GDM1 (cell line): Measurements from ENCODE around the gene RNF4.

Experiments
- DNase-seq: peaks from one replicate; lab custom pipeline; 2025; lab: John Stamatoyannopoulos, UW

RNF4 gene

DNA sequence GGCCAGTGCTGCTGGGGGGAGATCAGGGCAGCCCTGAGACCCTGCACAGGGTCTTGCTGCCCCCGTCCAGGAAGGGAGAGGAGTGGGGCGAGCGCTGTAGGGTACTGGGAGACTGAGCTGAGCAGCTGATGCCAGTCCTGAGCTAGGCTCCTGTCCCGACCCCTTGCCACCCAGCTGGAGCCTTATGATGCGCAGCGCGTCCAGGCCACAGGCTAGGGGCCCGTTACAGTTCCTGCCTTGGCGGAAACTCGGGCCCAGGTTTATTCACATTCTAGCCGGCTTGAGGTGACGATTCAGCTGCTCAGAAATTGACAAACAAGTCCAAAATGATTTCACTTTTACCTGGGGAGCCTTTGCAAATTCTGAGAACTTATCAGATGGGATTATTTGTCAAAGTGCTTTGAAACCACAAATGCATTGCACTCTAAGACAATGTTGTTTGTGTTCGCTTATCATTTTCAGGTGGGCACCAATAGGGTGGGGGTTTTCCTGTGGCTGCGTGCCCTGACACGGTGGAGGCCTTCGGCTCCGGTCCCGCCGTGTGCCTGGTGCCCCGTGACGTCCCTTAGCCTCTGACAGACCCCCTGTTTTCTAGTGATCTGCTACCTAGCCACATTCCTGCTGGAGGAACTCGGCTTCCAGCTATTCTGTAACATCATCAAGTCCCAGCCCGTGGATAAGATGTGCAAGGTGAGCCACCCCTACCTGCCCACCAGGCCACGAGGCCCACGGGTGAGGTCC is 31.3 kb upstream of the RNF4 start:
- no peak for DNase-seq

DNA sequence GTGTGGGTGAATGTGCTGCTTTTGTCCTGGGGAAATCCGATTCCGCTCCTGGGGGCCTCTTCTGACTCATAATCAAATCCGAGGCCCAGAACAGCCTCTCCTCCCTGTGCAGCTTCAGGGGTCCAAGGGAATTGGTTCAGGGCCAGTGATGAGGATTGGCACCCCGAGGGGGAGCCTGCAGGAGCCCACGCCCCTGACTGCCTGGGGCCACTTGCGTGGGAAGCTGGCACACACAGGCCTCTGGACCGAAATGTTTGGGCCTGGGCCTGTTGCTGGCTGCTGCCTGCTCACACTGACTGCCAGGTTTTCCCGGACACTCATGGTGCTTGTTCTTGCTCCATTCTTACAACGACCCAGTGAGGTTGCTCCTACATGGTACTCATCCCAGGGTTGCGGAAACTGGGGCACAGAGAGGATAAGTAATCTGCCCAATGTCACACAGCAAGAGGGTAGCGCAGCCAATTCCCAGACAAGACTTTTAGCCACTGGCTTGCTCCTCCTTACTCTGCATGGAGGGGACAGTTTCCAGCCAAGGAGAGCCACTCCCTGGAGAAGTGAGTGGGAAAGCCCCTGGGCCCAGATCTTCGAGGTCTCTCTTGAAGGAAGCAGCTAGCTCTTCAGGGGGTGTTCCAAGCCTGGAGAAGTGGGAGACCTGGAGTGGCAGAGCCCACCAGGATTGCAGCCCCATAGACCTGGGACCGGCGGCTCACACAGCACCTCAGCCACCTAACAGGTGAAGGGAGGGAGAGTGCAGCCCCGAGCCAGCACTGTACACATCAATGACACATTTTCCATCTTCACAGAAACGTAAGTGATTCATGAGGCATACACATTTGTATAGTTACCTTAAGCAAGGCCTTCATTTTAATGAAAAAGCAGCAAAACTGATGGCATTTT is 29.8 kb upstream of the RNF4 start:
- no peak for DNase-seq

DNA sequence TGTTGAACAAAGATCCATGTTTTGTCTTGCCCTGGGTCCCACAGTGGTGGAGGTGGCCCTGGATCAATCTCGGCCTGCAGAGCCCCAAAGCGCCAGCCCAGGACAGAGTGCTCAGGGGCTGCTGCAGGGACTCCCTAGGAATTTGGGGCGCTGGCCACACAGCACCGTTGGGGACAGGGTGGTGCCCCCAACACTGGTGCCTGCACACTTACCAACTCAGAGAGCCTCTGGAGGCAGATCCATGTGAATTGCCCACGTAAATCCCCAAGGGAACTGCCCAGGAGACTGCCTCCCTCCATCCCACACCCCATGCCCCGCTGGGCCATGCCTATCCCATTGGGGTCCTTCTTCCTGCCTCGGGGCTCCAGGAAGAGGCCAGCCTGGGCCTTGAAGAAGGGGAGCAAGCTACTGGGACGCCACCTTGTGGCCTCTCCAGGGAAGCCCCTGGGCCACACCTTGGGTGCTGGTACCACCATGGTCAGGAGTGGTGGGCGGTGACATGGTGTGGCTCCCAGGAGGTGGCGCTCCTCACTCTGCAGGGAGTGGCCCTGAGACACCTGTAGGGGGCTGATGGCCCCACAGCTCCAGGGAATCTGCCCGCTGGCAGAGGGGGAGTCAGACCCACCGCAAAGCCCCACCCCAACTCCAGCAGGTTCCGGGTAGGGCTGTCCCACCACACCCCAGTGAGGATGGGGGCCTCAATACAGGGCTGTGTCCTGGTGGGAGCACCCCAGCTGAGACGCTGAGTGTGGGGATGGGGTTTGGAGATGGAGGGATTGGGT is 27.3 kb upstream of the RNF4 start:
- DNase-seq = peak; percentile 75

DNA sequence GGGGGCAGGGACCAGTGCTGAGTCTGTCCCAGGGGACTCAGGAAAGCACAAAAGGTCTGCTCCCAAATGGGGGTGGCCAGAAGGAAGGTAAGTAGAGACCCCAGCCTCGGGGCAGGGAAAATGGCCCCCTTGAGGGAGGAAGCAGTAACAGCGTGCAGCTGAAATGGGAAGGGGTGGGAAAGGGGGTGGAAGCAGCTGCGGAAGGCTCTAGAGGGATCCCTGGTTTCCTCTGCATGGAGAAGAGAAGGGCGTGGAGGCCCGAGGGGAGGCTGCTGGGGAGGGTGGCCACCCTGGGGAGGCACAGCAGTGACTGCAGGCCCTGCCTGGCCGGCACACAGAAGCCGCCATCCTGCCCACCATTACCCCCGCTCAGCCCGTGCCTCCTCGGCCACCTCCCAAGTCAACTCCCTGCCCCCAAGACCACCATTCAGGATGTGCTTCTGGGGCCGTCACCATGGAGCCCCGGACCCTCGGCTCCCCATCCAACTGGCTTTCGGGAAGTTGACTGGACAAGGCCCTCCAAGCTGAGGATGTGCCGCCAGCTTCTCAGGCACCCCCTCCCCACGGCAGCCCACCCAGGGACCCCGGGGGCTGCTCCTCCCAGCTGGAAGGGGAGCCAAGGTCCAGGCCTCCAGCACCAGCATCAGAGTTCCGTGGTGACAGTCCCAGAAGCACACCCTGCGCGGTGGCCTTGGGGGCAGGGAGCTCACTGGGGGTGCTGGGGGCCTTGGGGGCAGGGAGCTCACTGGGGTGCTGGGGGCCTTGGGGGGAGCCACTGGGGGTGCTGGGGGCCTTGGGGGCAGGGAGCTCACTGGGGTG is 26.5 kb upstream of the RNF4 start:
- no peak for DNase-seq

DNA sequence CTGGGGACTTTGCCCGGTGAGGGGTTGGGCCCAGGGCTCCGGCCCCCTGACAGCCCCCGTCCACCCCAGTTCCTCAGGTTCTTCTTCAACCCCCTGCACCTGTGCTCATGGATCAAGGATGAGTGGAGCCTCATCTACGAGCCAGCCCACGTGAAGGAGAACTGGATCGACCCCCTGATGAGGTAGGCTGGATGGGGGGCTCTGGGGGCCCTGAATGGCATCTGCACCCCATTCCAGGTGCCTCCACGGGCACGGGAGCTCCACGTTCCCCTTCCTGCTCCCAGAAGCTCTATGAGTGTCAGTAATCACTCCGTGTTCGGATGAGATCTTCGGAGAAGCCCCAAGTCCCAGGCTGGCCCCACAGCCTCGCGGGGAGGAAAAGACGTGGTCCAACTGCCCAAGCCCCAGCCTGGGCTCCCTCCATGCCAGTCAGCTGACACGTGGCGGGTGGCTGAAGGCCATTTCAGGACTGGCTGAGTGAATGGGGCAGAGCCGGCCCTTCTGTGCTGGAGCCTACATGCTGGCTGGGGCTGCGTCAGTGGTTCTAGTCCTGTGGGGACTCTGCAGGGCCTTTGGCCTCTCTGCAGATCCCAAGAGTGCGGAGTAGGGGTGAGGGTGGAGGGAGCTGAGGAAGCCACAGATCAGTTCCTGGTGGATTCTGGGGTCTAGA is 25.7 kb upstream of the RNF4 start:
- no peak for DNase-seq

DNA sequence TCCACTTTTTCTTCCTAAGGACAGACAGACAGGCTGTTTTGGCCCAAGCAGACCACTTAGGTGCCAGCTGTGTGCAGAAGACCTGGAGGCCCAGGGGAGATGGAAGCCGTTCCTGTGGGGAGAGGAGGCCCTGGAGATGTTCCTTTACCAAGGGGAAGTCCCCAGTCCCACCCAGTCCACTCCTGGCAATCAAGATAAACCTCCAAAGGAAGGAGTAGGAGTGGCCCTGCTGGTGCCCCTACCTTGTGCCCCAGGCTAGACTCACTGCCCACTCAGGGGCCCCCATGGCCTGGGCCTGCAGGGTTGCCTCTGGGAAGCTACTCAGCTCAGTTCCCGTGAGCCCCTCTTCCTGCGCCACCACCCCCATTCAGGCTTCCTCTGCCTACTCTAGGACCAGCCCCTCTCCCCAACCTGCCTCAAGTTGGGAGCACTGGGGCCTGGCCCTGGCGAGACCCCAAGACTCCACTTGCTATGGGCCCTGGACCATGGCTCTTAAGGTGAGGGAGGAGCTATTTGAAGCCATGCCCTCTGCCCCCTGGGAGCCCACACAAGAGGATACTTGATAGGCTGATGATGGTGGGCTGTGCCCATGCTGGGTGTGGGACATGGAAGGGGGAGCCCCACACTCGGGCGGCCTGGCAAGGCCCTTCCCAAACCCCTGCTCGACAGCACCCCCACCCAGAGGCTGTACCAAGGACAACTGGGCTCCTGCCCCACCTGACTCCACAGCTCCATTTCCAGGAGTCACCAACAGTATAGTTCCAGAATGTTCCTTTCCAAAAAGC is 24.8 kb upstream of the RNF4 start:
- no peak for DNase-seq

DNA sequence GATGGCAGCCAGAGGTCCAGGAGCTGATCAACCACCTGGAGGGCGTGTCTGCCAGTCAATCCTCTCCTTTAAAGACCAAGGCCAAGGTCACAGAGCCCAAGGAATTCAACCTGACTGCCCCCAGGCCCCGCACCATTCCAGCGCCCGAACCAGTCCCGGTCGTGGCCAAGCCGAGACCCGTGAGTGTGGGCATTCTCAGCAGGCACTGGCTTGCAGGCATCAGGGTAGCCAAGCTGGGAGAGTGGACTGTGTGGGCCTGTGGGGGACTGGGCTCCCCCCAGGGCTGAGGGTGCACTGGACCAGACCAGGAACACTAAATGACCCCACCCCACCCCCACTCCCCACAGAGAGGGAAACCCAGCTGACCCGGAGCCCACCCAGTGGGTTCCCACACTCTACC is 23.8 kb upstream of the RNF4 start:
- no peak for DNase-seq

DNA sequence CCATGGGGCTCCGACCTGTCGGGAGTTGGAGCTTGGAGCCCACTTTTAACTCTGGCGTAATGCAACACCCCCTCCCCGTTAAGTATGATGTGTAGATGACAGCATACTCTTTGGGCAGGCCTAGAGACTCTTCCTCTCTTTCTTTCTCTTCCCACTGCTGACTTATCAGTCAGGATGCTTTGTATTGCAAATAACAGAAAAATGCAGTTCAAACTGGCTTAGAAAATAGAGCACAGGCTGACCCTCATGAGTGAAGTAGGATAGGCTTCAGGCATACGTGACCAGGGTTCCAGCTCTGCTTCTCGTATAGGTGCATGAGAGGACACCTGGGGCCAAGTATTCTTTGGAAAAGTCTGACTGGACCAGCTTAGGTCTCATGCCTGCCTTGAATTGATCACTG is 23.3 kb upstream of the RNF4 start:
- no peak for DNase-seq

DNA sequence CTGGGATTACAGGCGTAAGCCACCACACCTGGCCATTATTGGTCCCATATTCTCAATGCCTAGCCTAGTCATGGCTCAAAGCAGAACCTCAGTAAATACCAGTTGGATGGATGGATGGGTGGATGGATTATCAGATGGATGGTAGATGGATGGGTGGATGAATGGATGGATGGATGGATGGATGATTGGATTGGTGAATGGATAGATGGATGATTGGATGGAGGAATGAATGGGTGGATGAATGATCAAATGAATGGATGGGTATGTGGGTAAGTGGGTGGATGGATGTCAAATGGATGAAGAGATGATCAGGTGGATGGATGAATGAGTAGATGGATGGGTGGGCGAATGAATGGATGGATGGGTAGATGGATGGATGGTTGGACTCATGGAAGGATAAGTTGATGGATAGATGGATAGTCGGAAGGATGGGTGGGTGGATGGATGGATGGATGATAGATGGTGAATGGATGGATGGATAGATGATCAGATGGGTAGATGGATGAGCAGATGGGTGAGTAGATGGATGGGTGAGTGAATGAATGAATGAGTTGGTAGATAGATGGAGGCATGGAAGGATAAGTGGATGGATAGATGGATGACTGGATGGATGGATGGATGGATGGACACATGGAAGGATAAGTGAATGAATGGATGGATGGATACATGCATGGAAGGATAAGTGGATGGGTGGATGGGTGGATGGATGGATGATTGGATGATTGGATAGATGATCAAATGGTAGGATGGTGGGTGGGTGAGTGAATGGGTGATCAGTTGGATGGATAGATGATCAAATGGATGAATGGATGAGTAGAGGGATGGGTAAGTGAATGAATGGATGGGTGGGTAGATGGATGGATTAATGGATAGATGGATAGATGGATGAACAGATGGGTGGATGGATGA is 22.0 kb upstream of the RNF4 start:
- no peak for DNase-seq

DNA sequence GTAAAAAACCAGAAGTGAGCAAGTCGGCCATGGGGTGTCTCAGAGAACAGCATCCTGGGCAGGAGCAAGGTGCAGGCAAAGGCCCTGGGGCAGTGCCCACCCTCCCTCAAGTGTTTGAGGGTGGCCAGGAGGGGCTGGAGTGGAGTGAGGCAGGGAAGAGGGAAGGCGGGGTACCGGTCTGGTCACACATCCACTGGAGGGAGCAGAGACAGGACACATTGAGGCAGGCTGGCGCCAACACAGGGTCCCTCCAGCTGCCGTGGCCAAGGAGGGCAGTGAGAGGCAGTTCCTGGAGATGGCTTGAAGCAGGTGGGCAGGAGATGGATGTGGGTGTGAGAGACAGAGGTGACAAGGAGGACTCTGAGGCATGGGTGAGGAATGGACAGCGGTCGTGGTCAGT is 20.3 kb upstream of the RNF4 start:
- DNase-seq = no peak

DNA sequence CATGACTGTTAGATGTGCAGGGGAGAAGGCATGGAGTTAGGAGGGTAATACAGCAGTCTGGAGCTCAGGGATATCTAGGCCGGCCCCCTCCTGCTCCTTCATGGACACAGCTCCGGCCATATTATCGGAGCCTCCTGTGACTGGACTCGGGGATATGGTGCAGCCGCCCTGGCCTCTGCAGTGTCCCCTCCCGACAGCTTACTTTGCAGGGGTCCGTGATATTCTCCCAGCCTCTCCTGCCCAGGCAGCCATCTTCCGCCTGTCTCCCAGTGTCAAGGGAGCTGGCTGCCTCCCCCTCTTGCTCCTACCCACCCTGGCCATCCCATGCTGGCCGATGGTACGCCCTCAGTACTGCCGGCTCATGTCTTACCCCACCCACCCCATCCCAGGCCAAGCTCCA is 19.9 kb upstream of the RNF4 start:
- no peak for DNase-seq

DNA sequence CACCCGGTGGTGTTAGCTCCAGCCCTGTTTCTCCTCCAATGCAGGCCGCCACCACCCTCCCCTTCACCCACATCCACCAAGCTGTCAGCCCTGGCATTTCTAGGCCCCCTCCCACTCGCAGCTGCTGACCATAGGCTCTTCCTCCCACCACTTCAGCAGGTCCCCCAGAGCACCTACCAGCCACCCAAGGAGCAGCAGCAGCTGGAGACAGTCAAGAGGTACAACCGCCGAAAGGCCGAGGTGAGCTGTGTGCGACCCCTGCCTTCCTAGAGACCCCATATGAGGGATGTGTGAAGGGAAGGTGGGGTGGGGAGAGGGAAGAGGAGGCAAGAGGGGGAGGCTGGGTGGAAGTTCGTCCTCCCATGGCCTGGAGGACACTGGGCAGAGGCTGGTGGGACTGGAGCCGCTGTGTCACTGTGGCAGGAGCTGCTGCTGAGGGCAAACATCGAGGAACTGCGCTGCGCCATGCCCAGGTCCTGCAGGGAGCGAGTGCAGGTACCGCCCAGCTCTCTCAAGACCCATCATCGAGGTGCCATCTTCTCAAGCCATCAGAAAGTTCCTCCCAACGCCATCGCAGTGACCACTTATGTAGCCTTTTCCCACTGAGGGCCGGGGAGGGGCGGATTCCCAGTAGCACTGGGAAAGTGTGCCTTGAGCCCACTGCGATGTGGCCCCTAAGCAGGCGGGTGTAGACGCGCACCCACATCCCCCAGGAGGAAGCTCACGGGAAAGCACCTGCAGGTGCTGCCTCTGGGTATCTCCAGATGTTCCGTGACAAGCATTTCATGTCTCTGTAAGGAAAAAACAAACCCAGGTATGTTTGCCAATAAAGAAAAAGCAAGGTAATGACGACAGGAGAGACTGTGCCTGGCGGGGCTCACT is 19.2 kb upstream of the RNF4 start:
- no peak for DNase-seq

DNA sequence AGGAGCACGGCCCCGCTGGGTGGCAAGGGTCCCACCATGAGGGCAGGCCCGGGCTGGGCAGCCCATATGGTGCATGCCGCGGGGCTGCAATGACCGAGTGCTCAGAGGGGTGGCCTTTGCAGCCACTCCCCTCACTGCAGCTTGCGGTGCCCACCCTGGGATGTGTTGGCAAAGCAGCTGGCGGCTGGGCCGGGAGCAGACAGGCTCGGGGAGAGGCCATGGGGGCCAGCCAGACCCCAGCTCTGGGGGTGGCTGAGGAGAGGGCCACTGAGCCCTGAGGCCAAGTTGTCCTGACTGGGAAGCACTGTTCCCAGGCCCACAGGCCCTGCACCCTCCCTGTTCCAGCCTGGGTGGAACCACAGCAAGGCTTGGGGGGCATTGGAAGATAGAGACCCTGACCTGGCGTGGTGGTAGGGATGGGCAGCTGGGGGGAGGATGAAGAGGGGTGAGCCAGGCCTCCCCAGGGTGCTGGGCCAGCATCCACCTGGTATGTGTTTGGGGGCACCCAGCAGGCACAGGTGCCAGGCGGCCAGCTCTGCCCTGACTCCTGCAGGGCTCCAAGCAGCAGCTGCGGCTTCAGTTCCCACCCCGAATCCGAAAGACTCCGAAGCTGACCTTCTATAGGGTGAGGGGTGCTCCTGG is 18.4 kb upstream of the RNF4 start:
- DNase-seq = no peak

DNA sequence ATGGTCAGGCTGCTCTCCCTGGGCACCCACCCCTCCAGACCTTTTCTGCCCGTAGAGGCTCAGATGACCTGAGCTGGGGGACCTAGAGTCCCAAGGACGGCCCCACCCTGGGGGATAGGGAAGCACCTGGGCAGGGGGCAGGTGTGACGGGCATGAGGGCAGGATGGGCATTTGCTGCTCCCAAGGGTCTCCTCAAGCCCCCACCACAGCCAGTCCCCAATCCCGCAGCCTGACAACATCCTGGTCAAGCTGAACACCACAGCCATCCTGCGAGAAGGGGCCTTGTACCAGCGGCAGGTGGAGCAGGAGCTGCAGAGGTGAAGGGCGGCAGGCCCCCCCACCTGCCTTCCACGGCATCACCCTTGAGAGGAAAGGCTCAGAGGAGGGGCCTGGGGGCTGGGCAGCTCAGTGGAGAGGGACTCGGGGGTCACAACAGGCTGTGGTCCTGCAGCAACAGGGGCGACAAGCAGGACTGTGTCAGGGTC is 17.8 kb upstream of the RNF4 start:
- no peak for DNase-seq

DNA sequence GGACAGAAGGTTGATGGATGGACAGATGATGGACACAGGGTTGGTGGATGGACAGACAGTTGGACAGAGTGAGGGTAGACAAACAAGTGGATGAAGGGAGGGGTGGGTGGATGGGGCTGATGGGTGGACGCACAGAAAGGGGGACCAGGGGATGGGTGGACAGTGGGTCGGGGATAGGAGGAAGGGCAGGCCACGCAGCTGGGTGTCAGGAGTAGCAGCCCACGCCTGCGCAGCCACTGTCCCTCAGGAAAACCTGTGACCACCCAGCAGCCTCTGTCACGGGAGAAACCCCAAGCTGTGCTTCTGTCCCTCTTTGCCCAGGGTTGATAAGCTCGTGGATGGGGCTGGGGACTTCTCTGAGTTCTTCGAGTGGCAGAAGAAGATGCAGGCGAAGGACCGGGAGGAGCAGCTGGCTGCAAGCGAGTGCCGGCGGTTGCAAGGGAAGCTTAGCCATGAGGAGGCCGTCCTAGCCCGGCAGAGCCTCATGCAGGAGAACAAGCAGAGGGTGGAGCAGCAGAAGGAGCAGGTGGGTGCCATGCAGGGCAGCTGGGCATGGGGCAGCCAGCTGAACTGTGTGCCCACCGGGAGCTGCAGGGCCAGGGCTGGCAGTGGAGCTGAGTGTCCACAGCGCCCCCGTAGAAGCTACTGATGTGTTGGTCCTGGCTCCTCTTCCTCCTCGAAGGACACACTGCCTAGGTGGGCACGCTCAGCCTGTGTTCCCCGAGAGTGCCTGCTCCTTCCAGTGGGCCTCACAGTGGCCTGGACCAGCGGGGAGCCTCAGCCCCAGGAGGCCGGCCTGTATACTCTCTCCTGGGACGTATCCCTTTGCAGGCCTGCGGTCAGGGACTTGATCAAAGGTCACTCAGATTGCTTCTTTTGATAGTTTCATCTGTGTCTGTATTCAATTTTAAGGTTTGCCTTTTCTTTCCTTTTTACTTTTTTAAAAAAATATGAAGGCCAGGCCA is 16.8 kb upstream of the RNF4 start:
- DNase-seq = no peak

DNA sequence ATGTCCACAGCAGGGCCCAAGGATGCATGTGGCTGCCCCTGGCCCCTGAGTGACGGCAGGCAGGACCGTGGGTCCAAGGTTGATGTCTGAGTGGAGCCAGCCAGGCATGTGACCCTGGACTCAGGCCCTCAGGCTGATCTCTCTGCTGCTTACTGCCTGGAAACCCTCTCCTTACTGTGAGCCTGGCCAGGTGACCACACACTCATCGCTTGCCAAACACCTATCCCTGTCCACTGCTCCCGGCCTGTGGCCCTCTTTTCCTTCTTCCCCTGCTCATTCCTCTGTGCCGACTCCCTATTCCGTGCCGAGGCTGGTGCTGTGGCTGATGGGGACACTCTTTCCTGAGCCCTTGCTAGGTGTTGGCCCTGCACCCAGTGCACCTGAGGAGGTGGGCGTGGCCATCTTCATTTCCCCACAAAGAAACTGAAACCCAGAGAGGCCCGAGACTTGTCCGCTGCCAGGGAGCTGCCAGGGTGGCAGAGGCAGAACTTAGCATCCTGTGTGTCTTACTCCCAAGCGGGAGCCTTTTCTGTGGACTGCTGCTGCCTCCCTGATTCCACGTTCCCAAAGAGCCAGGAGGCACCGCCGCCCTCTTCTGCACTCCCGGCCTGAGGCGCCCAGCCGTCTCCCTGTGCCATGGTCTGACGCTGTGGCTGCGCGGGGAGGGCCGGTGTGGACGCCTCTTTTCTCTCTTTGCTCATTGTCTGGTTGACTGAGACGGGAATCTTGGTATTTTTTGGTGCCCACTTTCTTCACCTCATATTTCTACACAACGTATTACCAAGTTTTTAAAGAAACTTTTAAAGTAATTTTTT is 11.2 kb upstream of the RNF4 start:
- no peak for DNase-seq
